Astrocyte of the spinal cord (primary cell): ENCODE measurements around the gene ADARB2.
A peak's percentile ranks its signal among the peaks of the same experiment; 100 is the strongest.

Experiments used
- DNase-seq: peaks from one replicate; pipeline ENCODE4 v3.0.0; 2011; ENCODE audit warnings: low read depth, low spot score
- H3K4me3 ChIP-seq: 2 replicates; pipeline ENCODE4 v1.5.1; 2011; ENCODE audit warnings: low read depth, mild to moderate bottlenecking, low read length, moderate library complexity
- in situ Hi-C: cut with HindIII; loops from 2 replicates; pipeline ENCODE4 v1.10.0; 2017; ENCODE audit warnings: low sequenced_read_pairs
- TF ChIP-seq, protein P1 (sequence below): IDR thresholded peaks from 2 replicates; pipeline ENCODE4 v1.5.1; 2012; ENCODE audit warnings: low read depth, mild to moderate bottlenecking, low read length, inconsistent platforms

ADARB2 gene

DNA sequence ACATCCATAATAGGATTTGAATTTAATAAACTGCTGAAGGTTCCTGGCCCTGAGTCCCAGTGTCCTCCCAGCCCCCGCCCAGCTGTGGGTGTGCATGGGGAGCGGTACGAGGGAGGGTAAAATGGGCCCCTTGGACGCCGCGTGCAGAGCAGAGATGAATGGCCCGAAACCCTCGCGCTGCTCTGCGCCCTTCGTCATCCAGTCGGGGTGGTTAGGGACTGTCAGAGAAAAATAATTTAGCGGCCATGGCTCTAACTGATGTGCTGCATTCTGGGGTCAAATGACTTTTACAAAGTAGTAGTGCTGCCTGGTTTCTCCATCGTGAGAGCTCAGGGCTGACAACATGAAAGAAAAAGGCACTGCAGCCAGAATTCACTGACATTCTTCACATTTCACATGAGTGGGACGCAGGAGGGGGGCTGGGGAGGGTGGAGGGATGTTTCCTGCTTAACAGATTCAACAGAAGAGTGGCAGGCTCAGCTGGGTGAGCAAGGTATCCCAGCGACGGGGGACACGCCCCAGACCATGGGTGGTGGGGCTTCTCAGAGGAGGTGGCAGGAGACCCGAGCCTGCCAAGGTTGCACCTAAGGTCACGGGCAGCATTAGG, 376.7 kb downstream of the ADARB2 start:
- TF ChIP-seq, protein P1, sequence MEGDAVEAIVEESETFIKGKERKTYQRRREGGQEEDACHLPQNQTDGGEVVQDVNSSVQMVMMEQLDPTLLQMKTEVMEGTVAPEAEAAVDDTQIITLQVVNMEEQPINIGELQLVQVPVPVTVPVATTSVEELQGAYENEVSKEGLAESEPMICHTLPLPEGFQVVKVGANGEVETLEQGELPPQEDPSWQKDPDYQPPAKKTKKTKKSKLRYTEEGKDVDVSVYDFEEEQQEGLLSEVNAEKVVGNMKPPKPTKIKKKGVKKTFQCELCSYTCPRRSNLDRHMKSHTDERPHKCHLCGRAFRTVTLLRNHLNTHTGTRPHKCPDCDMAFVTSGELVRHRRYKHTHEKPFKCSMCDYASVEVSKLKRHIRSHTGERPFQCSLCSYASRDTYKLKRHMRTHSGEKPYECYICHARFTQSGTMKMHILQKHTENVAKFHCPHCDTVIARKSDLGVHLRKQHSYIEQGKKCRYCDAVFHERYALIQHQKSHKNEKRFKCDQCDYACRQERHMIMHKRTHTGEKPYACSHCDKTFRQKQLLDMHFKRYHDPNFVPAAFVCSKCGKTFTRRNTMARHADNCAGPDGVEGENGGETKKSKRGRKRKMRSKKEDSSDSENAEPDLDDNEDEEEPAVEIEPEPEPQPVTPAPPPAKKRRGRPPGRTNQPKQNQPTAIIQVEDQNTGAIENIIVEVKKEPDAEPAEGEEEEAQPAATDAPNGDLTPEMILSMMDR, result no peak
- H3K4me3 ChIP-seq, result no peak overlapping the region
- DNase-seq, result peak; percentile 3
- in situ Hi-C loops, result no loop called here

DNA sequence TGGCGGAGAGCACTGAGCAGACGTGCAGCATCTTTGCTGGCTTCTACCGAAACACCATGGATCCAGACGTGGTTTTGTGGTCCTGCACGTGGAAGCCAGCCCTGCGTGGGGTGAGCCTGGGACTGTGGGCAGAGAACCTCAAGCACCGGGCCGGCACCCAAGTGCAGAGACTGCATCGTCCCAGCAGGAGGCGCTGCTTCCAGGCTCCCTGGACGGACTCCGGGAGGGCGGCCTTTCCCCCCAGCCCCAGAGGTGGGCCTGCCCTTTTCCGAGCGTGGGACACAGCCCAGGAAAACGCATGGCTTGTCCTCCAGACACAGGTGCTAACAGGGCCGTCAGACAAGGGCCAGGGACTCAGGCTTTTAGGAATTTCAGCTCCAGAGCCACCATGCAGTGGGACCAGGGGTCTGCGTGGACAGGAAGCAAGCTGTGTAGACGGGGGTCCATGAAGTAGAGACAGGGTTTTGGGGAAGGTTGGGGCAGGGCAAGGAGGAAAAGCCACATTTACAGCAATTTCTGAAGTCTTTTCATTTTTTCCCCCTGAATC, 377.2 kb downstream of the ADARB2 start:
- DNase-seq, result no peak
- TF ChIP-seq, protein P1, result peak; percentile 17
- in situ Hi-C loops, result no loop called here
- H3K4me3 ChIP-seq, result no peak overlapping the region

- DNase-seq, result no peak
- in situ Hi-C loops, result no loop called here
- H3K4me3 ChIP-seq, result no peak overlapping the region
- TF ChIP-seq, protein P1, result no peak
Measured at GRCh38 chr10:1359626-1359955, 377.7 kb downstream of the ADARB2 start.

GRCh38 chr10:1358860-1359625, 378.3 kb downstream of the ADARB2 start:
- no peak overlapping the region for H3K4me3 ChIP-seq
- in situ Hi-C loops, result no loop called here
- no peak for DNase-seq
- TF ChIP-seq, protein P1, result no peak

GRCh38 chr10:1358147-1358546, 379.2 kb downstream of the ADARB2 start:
- in situ Hi-C loops, result no loop called here
- no peak overlapping the region for H3K4me3 ChIP-seq
- TF ChIP-seq, protein P1, result no peak
- DNase-seq, result no peak

DNA sequence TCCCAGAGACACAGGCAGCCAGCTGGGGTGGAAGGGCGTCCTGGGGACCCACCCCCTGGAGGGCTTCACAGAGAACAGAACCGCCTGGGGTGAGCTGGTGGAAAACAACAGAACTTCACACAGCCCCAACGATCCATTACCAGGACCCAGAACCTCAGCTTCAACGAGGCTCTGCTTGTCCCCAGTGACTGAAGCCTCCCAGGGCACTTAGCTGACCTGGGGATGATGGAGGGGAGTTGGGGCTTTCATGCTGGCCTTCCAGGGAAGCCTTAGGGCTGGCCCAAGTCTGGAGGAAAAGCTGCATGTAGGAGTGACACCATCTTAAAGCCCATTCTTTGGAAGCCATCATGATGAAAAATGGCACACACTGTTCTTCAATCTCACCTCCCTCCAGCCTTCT, 381.0 kb downstream of the ADARB2 start:
- H3K4me3 ChIP-seq, result no peak overlapping the region
- no peak for DNase-seq
- in situ Hi-C loops, result no loop called here
- TF ChIP-seq, protein P1, result no peak
